Mucosa of gallbladder (tissue), 1 donor: Measurements from ENCODE around the gene CHMP3. TPM values are rescaled to one million over a fixed set of nuclear protein-coding genes. Genes with fewer than 3 reads are reported as not detected.
A peak's percentile ranks its signal among the peaks of the same experiment; 100 is the strongest.
"Not testable (repeated sequence)": the region's sequence is repeated elsewhere in the genome, so short reads cannot be mapped to it uniquely, and the experiment has no call there.

Source experiments
- DNase-seq: peaks from one replicate; pipeline ENCODE4 v3.0.0-alpha.2; 2020; ENCODE audit warnings: low spot score
- total RNA-seq: library from RNA; stranded (reverse); gene quantifications from one replicate; pipeline ENCODE4 v1.2.1, GENCODE V29; 2021
- donor health status: DM: no; HTN: no; CAD: no.

CHMP3 gene
- total RNA-seq, 1 donor from 2014 or later: 142 TPM

GRCh38 chr2:86510436-86510933 is 52.8 kb downstream of the CHMP3 start:
- no peak for DNase-seq

- DNase-seq: no peak
Observed at GRCh38 chr2:86507600-86507999, 55.6 kb downstream of the CHMP3 start.

- DNase-seq: no peak
Observed at GRCh38 chr2:86500325-86501083, 62.7 kb downstream of the CHMP3 start.

GRCh38 chr2:86499326-86499725 is 63.9 kb downstream of the CHMP3 start:
- no peak for DNase-seq

- DNase-seq: no peak
Observed at GRCh38 chr2:86498468-86499260, 64.6 kb downstream of the CHMP3 start.

- DNase-seq: not testable (repeated sequence)
Observed at GRCh38 chr2:86496391-86496790, 66.9 kb downstream of the CHMP3 start.

- DNase-seq: no peak
Observed at GRCh38 chr2:86492048-86492453, 71.2 kb downstream of the CHMP3 start.

- DNase-seq: no peak
Observed at GRCh38 chr2:86491088-86491487, 72.2 kb downstream of the CHMP3 start.

- DNase-seq: no peak
Observed at GRCh38 chr2:86490245-86490644, 73.0 kb downstream of the CHMP3 start.

GRCh38 chr2:86489542-86489941 is 73.7 kb downstream of the CHMP3 start:
- DNase-seq: no peak

- DNase-seq: no peak
Observed at GRCh38 chr2:86488561-86489250, 74.5 kb downstream of the CHMP3 start.

- DNase-seq: no peak
Observed at GRCh38 chr2:86487062-86487461, 76.2 kb downstream of the CHMP3 start.

GRCh38 chr2:86485802-86486201 is 77.4 kb downstream of the CHMP3 start:
- no peak for DNase-seq

- no peak for DNase-seq
Observed at GRCh38 chr2:86485103-86485502, 78.1 kb downstream of the CHMP3 start.

- no peak for DNase-seq
Observed at GRCh38 chr2:86484385-86484784, 78.9 kb downstream of the CHMP3 start.

GRCh38 chr2:86482034-86482433 is 81.2 kb downstream of the CHMP3 start:
- DNase-seq: no peak

- DNase-seq: peak; percentile 16
Observed at GRCh38 chr2:86480105-86480504, 83.1 kb downstream of the CHMP3 start.

- no peak for DNase-seq
Observed at GRCh38 chr2:86477349-86477748, 85.9 kb downstream of the CHMP3 start.

GRCh38 chr2:86476918-86477317 is 86.3 kb downstream of the CHMP3 start:
- DNase-seq: no peak

GRCh38 chr2:86476092-86476491 is 87.2 kb downstream of the CHMP3 start:
- DNase-seq: no peak

- DNase-seq: no peak
Observed at GRCh38 chr2:86471637-86472036, 91.6 kb downstream of the CHMP3 start.

GRCh38 chr2:86470890-86471289 is 92.4 kb downstream of the CHMP3 start:
- DNase-seq: no peak
